ENCODE measurements around the gene METTL6. TPM values are rescaled to one million over a fixed set of nuclear protein-coding genes. Genes with fewer than 3 reads are reported as not detected.

The METTL6 gene
- total and polyA plus RNA-seq, 2 of the 4 experiments (the other 2 are of a cell fraction), result 15.4 to 21.5 TPM

DNA sequence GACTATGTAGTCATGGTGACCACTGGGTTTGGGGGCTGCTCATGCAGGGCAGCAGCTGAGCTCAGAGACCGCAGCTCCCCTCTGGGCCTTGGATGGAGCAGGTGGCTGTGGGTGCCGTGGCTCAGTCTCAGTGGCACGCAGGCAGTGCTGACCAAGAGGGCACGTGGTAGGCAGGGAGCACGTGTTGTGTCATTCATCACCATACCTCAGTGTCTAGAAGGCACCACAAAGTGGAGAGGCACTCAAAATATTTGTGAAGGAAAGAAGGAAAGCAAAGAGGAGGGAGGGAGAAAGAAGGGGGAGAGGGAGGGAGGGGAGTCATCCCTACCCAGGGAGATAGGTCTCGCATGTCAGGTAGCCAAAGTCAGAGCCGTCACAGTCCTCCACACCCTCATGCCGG, 26.2 kb upstream of the METTL6 start:
- H3K23ac ChIP-seq (ENCODE audit: low read depth, low read length), result no peak overlapping the region
- H2AK9ac ChIP-seq (replicated peaks; ENCODE audit: low read depth, low read length, poor library complexity), result no peak overlapping the region
- H4K91ac ChIP-seq (ENCODE audit: insufficient read depth, low read depth, low read length), result no peak overlapping the region
- dilution Hi-C loops (cut with HindIII; ENCODE audit: low sequenced_read_pairs, unreplicated experiment) (no loop called here), intact Hi-C loops (cut with micrococcal nuclease) (no loop called here), in situ Hi-C loops (cut with MboI; ENCODE audit: low sequenced_read_pairs) (no loop called here)
- H2BK5ac ChIP-seq (ENCODE audit: low read depth, low read length, poor library complexity, severe bottlenecking), result no peak overlapping the region
- H3K9me1 ChIP-seq (ENCODE audit: insufficient read depth, low read length), result no peaks in the 10 kb centered on the region; the same call in 1 of the 2 replicates
- peaks cover 2% of the 10 kb centered on the region; the same call in 1 of the 2 replicates for H3K9me3 ChIP-seq (ENCODE audit: control insufficient read depth, insufficient read depth, low read length)
- ChIA-PET POLR2A (ENCODE audit: unreplicated experiment) (no interaction called here), CTCF (no interaction called here)
- H2BK120ac ChIP-seq (ENCODE audit: low read depth, low read length), result no peak overlapping the region
- H2BK20ac ChIP-seq (ENCODE audit: low read depth, low read length), result no peak overlapping the region
- H3K4me3 ChIP-seq (ENCODE audit: insufficient read depth, low read depth, low read length), result no peak overlapping the region
- WGBS, 2 experiments (ENCODE audit: extremely low coverage in 2 of 2, insufficient read length in 1 of 2), result 83% methylated on average over 2 of the region's 8 CpGs; no CpG with 5 or more reads in 1 of the 2 experiments
- no peaks in the 10 kb centered on the region; the same call in 1 of the 2 replicates for H3K27me3 ChIP-seq (ENCODE audit: control insufficient read depth, insufficient read depth, low read length)
- H2BK15ac ChIP-seq (ENCODE audit: low read depth, low read length), result no peak overlapping the region
- H3K56ac ChIP-seq (ENCODE audit: extremely low read depth, insufficient read depth, low read length), result no peak overlapping the region
- BruUV-seq (replicated peaks), result no TSS peak
- H4K5ac ChIP-seq (ENCODE audit: low read depth, low read length), result no peak overlapping the region
- H2AFZ ChIP-seq (replicated peaks; ENCODE audit: low read length, poor library complexity), result no peak overlapping the region
- no peaks in the 10 kb centered on the region; the same call in 1 of the 2 replicates for H4K20me1 ChIP-seq (ENCODE audit: insufficient read depth, low read length)
- no peak for DNase-seq
- H3K9ac ChIP-seq (ENCODE audit: low read depth, low read length), result no peak overlapping the region
- no peak overlapping the region for H3K4ac ChIP-seq (ENCODE audit: low read depth, low read length)
- H2AK5ac ChIP-seq (ENCODE audit: low read depth, low read length), result no peak overlapping the region
- H3K4me2 ChIP-seq (ENCODE audit: low read depth, low read length), result no peak overlapping the region
- no peak overlapping the region for H4K8ac ChIP-seq (ENCODE audit: low read depth in 2 of 2, low read length in 2 of 2)
- H3K4me1 ChIP-seq (ENCODE audit: control insufficient read depth, insufficient read depth, low read length), result no peaks in the 10 kb centered on the region
- H3K27ac ChIP-seq (ENCODE audit: insufficient read depth, low read length), result no peak overlapping the region
- no peak overlapping the region for H3K14ac ChIP-seq (replicated peaks; ENCODE audit: low read depth, low read length)
- TF ChIP-seq RCOR1 (IDR thresholded peaks at IDR 0.05; ENCODE audit: insufficient replicate concordance, low read length), result no peak
- no peak for TF ChIP-seq MAZ (IDR thresholded peaks at IDR 0.05; ENCODE audit: borderline replicate concordance, low read depth, low read length)
- no peak for TF ChIP-seq MAFK (IDR thresholded peaks at IDR 0.05; ENCODE audit: low read depth, low read length)
- no peak for TF ChIP-seq CHD1 (IDR thresholded peaks at IDR 0.05; ENCODE audit: low read depth, low read length)
- H3K79me1 ChIP-seq (ENCODE audit: low read depth in 1 of 2, low read length in 2 of 2), result no peaks in the 10 kb centered on the region
- H3K36me3 ChIP-seq (ENCODE audit: control insufficient read depth, insufficient read depth, low read length), result no peaks in the 10 kb centered on the region
- ATAC-seq (ENCODE audit: low read depth), result no peak
- no peak overlapping the region for H3K18ac ChIP-seq (ENCODE audit: low read depth, low read length)
